ENCODE data around the gene FHIT.

DNA sequence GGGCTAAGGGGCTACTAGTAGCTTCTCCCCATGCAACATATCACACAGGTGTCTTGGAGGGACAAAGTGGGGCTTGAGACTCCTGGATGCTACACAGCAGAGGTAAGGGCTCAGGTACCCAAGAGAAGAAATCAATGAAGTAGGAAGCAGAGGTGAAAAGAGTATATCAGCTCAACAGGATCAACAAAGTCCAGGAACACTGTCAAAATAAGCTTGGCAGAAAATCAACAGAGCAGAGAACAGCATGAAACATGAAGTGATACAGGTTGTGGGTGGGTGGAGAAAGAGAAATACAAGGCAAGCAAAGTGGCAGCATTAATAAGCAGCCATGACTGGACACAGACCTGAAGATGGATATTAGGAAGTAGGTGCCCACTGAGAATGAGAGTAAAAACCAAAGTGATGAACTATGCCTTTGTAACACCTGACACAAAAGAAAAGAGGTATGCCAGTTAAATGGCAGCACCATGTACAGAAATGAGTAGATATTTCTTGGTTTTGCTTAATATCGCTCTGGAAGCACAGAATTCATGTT is 637.4 kb downstream of the FHIT start:
- no peak for TF ChIP-seq POLR2A (IDR thresholded peaks at IDR 0.05; ENCODE audit: low read length)
- TF ChIP-seq GATA1 (IDR thresholded peaks at IDR 0.05; ENCODE audit: low read depth, low read length): no peak

Data from erythroblast (primary cell).